OCI-LY7 (cell line): ENCODE measurements around the gene LBX2. TPM values are rescaled to one million over a fixed set of nuclear protein-coding genes. Genes with fewer than 3 reads are reported as not detected.

Source experiments
- BruUV-seq: library from RNA; stranded (reverse); fragments of 400-500 nt; replicated peaks from 2 replicates; lab custom pipeline; 2021; lab: Mats Ljungman, UMichigan
- CTCF ChIA-PET: fragments of 300-600 bp; sonication (Branson Sonifier 250); formaldehyde crosslinking; loops from one replicate; lab custom pipeline; 2022; ENCODE audit warnings: antibody characterized with exemption; ENCODE audit not compliant: unreplicated experiment; lab: Charles Lee
- POLR2A ChIA-PET: fragments of 300-600 bp; sonication (Branson Sonifier 250); formaldehyde crosslinking; loops from one replicate; lab custom pipeline; 2022; ENCODE audit warnings: antibody characterized with exemption; lab: Charles Lee
- DNase-seq: peaks from one replicate; pipeline ENCODE4 v3.0.0-alpha.2; 2015; ENCODE audit warnings: low spot score
- H2AFZ ChIP-seq: fragments of 200-600 bp; sonication (generic), shearing (Covaris generic); 2 replicates; pipeline ENCODE4 v1.6.1; 2014; ENCODE audit warnings: mild to moderate bottlenecking, antibody characterized with exemption, low read length, moderate library complexity
- H3K27ac ChIP-seq: fragments of 200-600 bp; sonication (generic); 2 replicates; pipeline ENCODE4 v1.5.1; 2014; ENCODE audit warnings: mixed run types, low read depth, mild to moderate bottlenecking, moderate library complexity, low read length, inconsistent platforms; ENCODE audit not compliant: poor library complexity, severe bottlenecking
- H3K36me3 ChIP-seq: fragments of 200-600 bp; sonication (generic); 2 replicates; pipeline ENCODE4 v1.6.1; 2014; ENCODE audit warnings: mild to moderate bottlenecking, antibody characterized with exemption, low read length, moderate library complexity, mixed read lengths; ENCODE audit not compliant: insufficient read depth
- H3K4me1 ChIP-seq: fragments of 200-600 bp; sonication (generic); 2 replicates; pipeline ENCODE4 v1.5.1; 2014; ENCODE audit warnings: mild to moderate bottlenecking, low read length; ENCODE audit not compliant: insufficient read depth, poor library complexity, severe bottlenecking
- H3K4me2 ChIP-seq: fragments of 200-600 bp; sonication (generic); 2 replicates; pipeline ENCODE4 v1.6.1; 2014; ENCODE audit warnings: mild to moderate bottlenecking, low read length
- H3K4me3 ChIP-seq: fragments of 200-600 bp; sonication (generic); 2 replicates; pipeline ENCODE4 v1.5.1; 2014; ENCODE audit warnings: mild to moderate bottlenecking, low read depth, low read length; ENCODE audit not compliant: poor library complexity, severe bottlenecking
- H3K79me2 ChIP-seq: fragments of 200-600 bp; sonication (generic); 2 replicates; pipeline ENCODE4 v1.6.1; 2016; ENCODE audit warnings: low read depth, mild to moderate bottlenecking, low read length, moderate library complexity, mixed read lengths; ENCODE audit not compliant: insufficient read depth
- H3K9me2 ChIP-seq: fragments of 200-600 bp; sonication (generic); 2 replicates; pipeline ENCODE4 v1.6.1; 2016; ENCODE audit warnings: mild to moderate bottlenecking, low read length, mixed read lengths; ENCODE audit not compliant: insufficient read depth
- H3K9me3 ChIP-seq: fragments of 200-600 bp; sonication (generic); 2 replicates; pipeline ENCODE4 v1.6.1; 2014; ENCODE audit warnings: mild to moderate bottlenecking, mixed run types, low read length, mixed read lengths
- H4K20me1 ChIP-seq: fragments of 200-600 bp; sonication (generic); 2 replicates; pipeline ENCODE4 v1.6.1; 2014; ENCODE audit warnings: mild to moderate bottlenecking, antibody characterized with exemption, low read length, moderate library complexity, mixed read lengths; ENCODE audit not compliant: insufficient read depth
- CTCF ChIP-seq: fragments of 200-600 bp; sonication (generic); conservative IDR thresholded peaks from 2 replicates; pipeline ENCODE4 v1.5.1; 2014; ENCODE audit warnings: mild to moderate bottlenecking, antibody characterized with exemption, low read length, moderate library complexity, mixed read lengths
- EZH2phosphoT487 ChIP-seq: fragments of 200-600 bp; sonication (generic); IDR thresholded peaks from 2 replicates; pipeline ENCODE4 v1.6.1; 2018; ENCODE audit warnings: low read depth, borderline replicate concordance, mild to moderate bottlenecking, mixed run types, antibody characterized with exemption, low read length, moderate library complexity, mixed read lengths
- intact Hi-C: fragments of 100-400 bp; cut with micrococcal nuclease; formaldehyde crosslinking; loops from one replicate; pipeline ENCODE4 v1.10.0; 2022; ENCODE audit not compliant: unreplicated experiment
- total RNA-seq, 2 experiments: library from RNA; depleted of rRNA in 1 of 2; stranded (reverse); fragments of >200 nt in 1 of 2; shearing (Covaris generic) in 1 of 2; gene quantifications; 2 replicates each; pipeline ENCODE4 v1.2.3, GENCODE V29; 2014 to 2022

LBX2 gene
- total RNA-seq, 2 experiments from 2014 or later, result not detected

DNA sequence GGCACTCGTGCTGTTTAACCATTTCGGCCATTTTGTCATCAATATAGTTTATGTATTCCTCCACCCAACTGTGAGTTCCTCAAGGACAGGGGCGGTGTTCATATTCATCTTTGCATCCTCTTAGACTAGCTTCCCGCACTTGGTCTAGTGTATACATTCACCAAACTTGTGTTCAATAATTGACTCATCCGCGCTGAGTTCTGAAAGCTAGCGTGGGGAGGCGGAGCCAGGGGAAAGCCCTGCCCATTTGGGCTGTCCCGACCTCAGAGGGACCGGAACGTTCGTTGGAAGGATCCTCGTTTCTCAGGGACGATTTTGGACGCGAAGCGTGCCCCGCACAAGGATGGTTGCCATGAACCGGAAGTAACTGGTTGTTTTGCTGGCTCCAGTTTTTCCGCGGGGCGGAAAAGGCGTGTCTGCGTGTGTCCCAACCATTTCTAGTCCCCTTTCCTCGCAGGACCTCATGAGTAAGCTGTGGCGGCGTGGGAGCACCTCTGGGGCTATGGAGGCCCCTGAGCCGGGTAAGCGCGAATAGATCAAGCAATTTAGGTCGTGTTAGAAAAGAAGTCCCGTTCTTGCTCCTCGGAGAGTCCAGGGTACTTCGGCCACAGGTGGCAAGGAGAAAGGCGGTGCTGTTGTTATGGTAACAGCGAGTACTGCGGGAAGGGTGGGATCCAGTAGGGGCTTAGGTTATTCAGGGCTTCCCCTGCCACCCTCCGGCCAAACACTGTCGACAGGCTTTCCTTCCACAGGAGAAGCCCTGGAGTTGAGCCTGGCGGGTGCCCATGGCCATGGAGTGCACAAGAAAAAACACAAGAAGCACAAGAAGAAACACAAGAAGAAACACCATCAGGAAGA, 44.5 kb downstream of the LBX2 start, which contains the start of gene INO80B:
Gene INO80B, plus strand, starts transcription at position 434 of the 858 bp plus-strand sequence. Its CDS starts 30 bp downstream, at position 464.
- Histone ChIP-seq H3K36me3 (peaks cover 7% of the 10 kb centered on the region; the same call in 1 of the 2 replicates), H3K79me2 (peaks cover 22% of the 10 kb centered on the region), H3K4me1 (peaks cover 46% of the 10 kb centered on the region), H3K9me3 (no peaks in the 10 kb centered on the region), H3K4me2 (peak within 1 kb of the TSS; percentile 88), H3K9me2 (no peaks in the 10 kb centered on the region), H3K4me3 (peak within 1 kb of the TSS; percentile 98), H3K27ac (peak within 1 kb of the TSS; percentile 92), H4K20me1 (no peaks in the 10 kb centered on the region), H2AFZ (peak within 1 kb of the TSS; percentile 90)
- POLR2A ChIA-PET, result interaction anchor here (0.5 to 3.1 kb wide), 10 partner anchors 12 to 63 kb away, joined by 3 to 13 read pairs (median 3); partner anchors contain the start of genes C2orf81, RTKN and WDR54
- CTCF ChIA-PET, result interaction anchor here (0.5 to 0.9 kb wide), 3 partner anchors 24 to 34 kb away, joined by 3 to 4 read pairs (median 3); partner anchors contain the start of genes C2orf81, CCDC142, TTC31 and WDR54
- intact Hi-C loops, result loop anchor here (1.0 to 2.0 kb wide), 2 partner anchors 34 to 1220 kb away; partner anchors contain the start of genes C2orf81, CCT7 and WDR54
- BruUV-seq, result TSS peak; percentile 61
- TF ChIP-seq EZH2phosphoT487 (no peak), CTCF (0 out of 2 replicates have a peak, but pooled peaks have one; percentile 31)
- peak; percentile 99 for DNase-seq

GRCh38 chr2:74450570-74451190, 48.7 kb downstream of the LBX2 start:
- no TSS peak for BruUV-seq
- CTCF ChIA-PET, result no interaction called here
- POLR2A ChIA-PET, result interaction anchor here (0.6 to 1.0 kb wide), 3 partner anchors 30 to 60 kb away, joined by 3 to 5 read pairs (median 3); no protein-coding TSS in a partner anchor

More at GRCh38 chr2:74450570-74451190, 48.7 kb downstream of the LBX2 start:
- no peak overlapping the region for H3K27ac ChIP-seq
- H3K4me1 ChIP-seq, result peaks cover 29% of the 10 kb centered on the region
- peaks cover 5% of the 10 kb centered on the region; the same call in 1 of the 2 replicates for H3K79me2 ChIP-seq
- H3K9me3 ChIP-seq, result no peaks in the 10 kb centered on the region
- H3K36me3 ChIP-seq, result no peaks in the 10 kb centered on the region
- no peaks in the 10 kb centered on the region for H3K9me2 ChIP-seq
- no peaks in the 10 kb centered on the region for H4K20me1 ChIP-seq
- H3K4me3 ChIP-seq, result no peak overlapping the region
- no peak overlapping the region for H3K4me2 ChIP-seq
- no peak for DNase-seq
- TF ChIP-seq EZH2phosphoT487, result no peak
- no peak for TF ChIP-seq CTCF
- no peak overlapping the region for H2AFZ ChIP-seq
- intact Hi-C loops, result no loop called here
